ENCODE measurements around the gene SESN3.
"Not testable (repeated sequence)": the region's sequence is repeated elsewhere in the genome, so short reads cannot be mapped to it uniquely, and the experiment has no call there.

SESN3 gene, protein sequence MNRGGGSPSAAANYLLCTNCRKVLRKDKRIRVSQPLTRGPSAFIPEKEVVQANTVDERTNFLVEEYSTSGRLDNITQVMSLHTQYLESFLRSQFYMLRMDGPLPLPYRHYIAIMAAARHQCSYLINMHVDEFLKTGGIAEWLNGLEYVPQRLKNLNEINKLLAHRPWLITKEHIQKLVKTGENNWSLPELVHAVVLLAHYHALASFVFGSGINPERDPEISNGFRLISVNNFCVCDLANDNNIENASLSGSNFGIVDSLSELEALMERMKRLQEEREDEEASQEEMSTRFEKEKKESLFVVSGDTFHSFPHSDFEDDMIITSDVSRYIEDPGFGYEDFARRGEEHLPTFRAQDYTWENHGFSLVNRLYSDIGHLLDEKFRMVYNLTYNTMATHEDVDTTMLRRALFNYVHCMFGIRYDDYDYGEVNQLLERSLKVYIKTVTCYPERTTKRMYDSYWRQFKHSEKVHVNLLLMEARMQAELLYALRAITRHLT

DNA sequence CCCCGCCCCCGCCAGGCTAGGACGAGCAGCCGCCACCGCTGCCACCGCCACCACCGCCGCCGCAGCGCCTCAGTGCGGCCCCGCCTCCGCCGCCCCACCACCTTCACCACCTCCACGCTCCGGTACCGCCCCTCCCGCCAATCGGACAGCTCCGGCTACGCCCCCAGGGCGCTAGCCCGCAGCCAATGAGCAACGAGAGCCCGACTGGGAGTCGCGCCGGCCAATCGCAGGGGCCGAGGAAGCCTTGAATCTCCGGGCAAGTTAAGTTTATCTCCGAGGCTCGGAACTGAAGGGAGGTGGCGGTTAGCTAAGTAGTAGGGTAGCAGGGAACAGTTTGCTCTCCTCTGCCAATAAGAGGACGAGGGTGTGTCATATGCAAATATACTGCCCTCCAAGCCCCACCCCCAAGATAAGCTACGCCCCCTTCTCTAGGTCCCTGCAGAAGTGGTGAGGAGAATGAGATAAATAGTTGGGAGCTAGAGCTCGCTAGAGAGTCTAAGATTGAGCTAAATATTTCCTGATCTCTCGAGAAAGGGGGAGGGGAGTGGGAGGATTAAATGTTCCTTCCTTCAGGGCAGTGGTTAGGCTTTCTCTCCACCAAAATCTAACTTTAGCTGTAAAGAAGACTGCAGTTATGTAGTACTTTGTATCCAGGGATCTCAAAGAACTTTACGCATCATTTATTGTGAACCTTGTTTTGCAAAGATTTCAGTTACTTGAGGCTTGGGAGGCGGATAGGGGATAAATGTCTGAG, at the start of gene SESN3:
Gene SESN3 (minus strand): TSS at position 76 of the 754 bp plus-strand sequence. CDS start 342 bp downstream, outside the sequence.
- in situ Hi-C loops (cut with HindIII; ENCODE audit: low sequenced_read_pairs): no loop called here

DNA sequence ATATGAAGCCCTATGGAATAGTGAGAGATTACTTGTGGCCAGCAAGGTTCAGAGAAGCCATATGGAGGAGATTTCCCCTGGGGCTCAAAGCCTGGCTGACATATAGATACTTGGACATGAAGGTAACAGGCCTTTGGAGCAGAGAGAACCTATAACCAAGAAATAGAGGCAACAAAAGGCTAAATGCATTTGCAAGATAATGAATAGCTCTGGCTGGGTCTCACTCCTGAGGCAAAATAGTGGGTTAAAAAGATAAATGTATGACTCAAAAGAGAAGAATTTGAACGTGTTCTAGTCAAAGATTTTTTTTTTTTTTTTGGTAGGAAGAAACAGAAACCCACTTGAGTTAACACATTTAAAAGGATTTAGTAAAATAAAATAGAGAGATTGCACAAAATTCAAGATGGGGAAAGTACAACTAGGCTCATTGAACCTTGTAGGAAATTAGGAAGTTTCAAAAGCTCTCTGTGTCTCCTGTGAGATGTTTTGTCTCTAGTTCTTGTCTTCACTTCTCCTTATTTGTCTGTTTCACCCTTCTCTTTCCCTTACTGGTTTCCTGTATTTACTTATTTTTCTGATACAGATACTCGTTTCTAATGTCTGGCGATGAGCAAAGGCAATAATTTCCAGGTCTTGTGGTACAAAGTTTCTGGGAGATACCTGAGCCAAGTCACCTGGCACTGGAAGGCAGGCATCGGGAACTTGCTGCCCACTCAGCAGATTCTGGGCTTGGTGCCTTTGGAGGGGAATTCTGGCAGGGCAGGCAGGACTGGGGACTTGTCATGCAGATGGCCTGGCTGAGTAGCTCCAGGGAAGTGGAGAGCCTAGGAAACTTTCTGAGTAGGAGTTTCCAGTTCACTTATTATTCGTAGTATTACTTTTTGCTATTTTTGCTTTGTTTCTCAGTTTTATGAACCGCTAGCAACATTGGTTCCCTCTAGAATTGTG, 49.2 kb upstream of the SESN3 start:
- in situ Hi-C loops (cut with HindIII; ENCODE audit: low sequenced_read_pairs): no loop called here

DNA sequence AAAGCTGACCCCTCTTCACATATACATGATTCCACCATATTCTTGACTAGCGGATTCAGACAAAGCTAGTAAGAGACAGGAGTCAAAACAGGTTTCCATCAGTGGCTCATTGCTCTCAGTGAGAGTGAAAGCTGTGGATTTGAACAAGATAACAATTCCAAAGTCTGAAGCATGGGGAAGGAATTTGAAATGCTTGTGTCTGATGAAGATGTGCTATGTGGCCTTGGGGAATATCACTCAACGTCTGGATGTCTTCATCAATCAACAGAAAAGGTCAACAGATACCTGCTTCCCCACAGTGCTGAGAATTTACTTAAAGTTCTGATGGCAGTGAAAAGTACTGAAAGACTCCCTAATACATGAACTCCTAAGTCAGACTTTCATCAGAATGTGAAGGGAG, 46.9 kb upstream of the SESN3 start:
- in situ Hi-C loops (cut with HindIII; ENCODE audit: low sequenced_read_pairs): no loop called here

DNA sequence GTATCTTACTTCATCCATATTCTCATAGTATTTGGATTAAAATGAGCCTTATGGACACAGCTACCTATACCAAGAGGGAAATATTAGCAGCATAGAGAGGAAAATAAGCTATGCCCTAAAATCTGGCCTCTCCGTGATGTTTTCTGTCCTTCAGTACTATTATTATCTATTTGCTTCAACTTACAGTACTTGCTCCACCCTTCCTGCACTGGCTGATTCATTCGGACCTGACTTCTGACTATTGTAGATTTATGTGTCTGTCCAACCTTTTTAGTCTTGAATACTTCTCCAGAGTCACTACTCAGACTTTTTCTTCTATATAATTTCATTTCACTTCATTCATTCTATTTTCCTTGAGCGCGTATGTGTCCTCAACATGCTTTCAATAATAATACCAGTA, 45.1 kb upstream of the SESN3 start:
- in situ Hi-C loops (cut with HindIII; ENCODE audit: low sequenced_read_pairs): no loop called here

DNA sequence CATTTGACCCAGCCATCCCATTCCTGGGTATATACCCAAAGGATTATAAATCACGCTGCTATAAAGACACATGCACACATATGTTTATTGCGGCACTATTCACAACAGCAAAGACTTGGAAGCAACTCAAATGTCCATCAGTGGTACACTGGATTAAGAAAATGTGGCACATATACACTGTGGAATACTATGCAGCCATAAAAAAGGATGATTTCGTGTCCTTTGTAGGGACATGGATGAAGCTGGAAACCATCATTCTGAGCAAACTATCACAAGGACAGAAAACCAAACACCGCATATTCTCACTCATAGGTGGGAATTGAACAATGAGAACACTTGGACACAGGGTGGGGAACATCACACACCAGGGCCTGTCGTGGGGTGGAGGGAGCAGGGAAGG, 42.6 kb upstream of the SESN3 start:
- in situ Hi-C loops (cut with HindIII; ENCODE audit: low sequenced_read_pairs): not testable (repeated sequence)

DNA sequence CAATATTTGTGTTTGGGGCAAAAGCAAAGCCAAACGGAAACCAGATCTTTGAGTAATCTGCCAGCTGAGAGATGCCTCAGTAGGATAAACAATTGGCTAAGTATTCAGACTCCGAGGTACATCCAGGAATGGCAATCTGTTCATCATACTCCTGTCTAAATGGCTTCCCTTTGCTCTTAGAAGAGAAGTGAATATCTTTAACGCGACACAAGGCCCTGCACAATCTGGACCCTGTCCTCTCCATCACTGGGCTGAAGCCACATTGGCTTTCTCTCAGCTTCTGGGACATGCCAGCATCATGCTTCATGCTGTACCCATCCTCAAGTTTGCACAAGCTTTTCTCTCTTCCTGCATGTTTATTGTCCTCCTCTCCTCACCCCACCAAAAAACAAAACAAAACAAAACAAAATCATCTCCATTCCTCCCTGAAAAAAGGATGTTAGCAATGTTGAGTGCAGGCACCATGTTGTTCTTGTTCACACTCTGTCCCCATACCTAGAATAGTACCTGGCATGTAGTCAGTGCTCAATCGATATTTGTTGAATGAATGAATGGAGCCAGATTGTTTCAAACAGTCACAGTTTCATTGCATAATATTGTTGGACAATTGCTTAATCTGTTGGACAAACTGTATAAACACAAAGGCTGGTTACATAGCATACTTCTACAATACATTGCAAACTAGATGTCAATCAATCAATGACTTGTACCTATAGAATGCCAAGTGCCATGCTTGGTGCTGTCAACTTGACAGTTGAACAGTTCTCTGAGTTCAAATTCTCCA, 38.2 kb upstream of the SESN3 start:
- in situ Hi-C loops (cut with HindIII; ENCODE audit: low sequenced_read_pairs): no loop called here

DNA sequence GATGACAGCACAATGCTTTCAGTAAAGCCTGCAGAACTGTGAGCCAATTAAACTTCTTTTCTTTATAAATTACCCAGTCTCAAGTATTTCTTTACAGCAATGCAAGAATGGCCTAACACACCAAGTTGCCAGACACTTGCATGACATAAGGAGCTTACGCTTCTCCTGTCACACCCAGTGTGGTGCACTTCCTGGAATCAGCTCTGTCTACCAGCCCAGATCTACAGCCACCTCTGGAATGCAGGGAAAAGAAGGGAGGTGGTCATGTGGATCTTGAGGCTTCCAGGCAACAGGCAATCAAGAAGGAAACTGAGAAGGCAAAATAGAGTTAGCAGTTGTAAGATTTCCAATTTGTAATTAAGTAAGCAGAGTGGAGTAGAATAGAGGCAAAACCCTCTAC, 37.4 kb upstream of the SESN3 start:
- in situ Hi-C loops (cut with HindIII; ENCODE audit: low sequenced_read_pairs): no loop called here

DNA sequence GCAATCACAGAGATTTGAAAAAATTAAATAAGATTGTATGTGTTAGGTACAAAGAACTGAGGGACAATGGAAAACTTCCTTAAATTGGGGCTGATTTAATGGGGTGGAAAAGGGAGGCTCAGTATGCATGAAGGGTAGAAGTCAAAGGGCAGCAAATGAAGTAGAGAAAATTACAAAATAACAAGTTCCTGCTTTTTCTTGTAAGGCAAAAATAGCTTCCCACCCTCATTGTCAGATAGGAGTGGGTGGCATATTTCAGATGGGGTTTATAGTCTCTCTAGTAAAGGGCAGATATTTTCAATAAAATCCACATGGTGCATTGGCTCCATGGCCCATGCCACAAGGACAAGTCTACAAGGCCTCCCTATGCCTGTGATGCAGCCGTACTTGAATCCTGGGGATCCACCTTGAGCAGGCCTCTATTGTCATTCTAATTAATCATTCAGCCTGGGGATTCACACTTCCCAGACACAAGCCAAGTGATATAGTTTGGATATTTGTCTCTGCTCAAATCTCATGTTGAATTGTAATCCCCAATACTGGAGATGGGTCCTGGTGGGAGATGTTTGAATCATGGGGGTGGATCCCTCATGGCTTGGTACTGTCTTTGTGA, 36.7 kb upstream of the SESN3 start:
- in situ Hi-C loops (cut with HindIII; ENCODE audit: low sequenced_read_pairs): no loop called here

DNA sequence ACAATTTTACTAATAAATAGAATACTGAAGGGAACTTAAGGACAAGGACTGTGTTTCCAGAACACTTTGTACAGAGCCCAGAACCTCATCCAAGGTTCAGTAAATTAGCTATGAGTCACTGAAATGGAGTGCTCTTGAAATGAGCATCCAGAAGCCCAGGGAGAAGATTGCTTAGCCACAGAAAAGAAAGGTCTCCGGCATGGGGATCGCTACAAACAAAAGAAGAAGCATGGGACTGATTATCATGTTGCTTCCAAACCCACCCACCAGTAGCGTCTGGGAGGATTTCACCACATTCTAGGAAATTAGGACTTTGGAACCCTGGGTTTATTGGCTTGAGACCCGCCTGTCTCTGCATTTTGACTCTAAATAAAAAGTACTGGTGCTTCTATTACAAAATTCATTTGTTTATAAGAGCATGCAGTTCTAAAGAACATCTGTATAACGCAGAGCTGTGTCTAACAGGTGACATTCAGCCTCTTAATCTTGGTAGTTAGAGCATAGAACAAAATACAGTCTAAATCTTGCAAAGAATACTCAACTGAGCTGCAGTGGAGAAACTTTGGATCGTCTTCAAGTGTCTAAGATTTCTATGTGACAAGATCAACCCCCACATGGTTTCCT, 35.9 kb upstream of the SESN3 start:
- in situ Hi-C loops (cut with HindIII; ENCODE audit: low sequenced_read_pairs): no loop called here

DNA sequence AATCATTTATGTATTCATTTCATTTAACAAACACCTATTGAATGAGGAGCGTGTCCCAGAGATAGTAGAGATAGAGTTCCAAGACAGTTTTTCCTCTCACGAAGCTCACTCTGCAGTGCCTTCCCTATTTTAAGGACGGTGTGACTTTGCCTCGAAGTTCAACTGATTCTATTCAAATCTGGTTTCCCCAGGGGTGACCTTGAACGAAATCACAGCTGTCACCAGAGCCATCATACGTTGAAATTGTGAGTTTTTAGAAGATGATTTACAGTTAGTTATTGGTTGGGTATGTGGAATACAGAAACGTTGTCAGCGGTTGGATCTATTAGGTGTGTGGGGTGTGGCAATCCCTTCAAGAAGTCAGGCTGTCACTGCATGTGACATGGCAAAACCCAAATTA, 33.9 kb upstream of the SESN3 start:
- in situ Hi-C loops (cut with HindIII; ENCODE audit: low sequenced_read_pairs): no loop called here

DNA sequence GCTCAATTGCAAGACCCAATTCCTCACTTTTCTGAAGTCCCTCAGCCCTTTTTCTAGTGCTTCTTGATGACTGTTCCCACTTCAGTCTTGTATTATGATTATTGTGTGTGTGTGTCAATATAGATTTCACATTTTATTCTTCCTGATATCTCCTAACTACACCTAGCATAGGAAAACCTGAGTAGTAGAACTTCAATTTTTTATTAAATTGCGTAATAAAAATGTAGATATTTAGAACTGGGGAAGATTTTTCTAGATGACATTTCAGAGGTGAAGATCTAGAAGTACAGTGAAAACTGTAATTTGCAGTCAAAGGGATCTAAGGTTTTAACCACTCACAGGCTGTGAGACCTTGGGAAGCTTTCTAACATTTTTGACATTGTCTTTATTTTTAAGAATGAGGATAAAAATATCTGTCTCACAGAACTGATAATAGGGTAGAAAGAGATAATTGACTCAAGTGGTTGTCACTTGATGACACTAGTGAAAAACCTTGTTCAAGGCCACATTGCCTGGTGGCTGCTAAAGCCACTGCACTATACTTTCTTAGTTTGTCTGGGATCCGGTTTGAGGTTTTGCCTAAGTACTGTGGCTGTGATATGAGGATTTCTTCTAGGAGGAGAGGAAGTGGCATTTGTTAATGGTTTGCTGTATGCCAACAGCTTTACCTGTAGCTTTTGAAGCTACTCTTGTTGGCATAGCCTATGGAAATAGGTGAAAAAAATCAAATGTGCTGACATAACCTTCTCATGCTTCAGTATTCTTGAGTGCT, 32.2 kb upstream of the SESN3 start:
- in situ Hi-C loops (cut with HindIII; ENCODE audit: low sequenced_read_pairs): no loop called here

DNA sequence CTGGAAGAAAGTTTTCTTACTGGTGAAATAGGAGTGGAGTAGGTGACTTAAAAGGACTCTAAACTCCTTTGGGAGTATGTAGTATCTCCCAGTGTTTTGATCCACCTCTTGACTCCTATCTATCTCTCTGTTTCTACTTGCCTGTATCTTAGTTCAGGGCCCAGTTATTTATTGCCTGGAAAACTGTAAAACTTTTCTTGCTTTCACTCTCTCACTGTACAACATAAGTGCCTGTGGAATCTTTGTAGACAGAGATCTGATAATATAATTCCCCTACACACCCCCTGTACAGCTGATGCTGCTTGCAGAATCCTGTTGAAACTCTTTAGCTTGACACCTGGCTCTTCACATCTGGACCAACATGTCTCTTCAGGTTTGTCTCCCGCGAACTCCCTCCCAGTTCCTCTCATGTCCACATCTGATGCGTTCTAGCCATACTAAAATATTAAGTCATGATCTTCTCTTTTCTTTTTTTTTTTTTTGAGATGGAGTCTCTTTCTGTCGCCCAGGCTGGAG, 26.5 kb upstream of the SESN3 start:
- in situ Hi-C loops (cut with HindIII; ENCODE audit: low sequenced_read_pairs): no loop called here

DNA sequence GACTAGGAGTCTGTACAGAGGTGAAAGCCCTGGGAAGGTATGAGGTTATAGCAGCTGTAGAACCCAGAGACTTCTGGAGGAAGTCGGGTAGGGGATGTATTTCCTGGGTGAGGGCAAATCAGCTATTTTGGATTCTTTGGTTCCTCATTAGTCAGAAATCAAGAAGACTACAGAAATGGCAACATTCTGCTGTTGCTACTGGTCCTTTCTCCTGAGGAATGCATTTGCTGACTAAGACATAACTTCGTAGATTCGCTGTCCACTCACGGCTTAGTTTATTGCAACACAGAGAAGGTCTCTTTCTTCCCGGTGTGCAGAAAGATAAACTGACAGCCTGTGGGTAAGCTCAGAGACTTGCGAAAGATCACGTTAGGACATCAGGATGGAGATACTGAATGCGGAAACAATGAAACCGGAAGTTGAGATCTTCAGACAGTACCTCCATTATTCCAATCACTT, 25.3 kb upstream of the SESN3 start:
- in situ Hi-C loops (cut with HindIII; ENCODE audit: low sequenced_read_pairs): no loop called here

DNA sequence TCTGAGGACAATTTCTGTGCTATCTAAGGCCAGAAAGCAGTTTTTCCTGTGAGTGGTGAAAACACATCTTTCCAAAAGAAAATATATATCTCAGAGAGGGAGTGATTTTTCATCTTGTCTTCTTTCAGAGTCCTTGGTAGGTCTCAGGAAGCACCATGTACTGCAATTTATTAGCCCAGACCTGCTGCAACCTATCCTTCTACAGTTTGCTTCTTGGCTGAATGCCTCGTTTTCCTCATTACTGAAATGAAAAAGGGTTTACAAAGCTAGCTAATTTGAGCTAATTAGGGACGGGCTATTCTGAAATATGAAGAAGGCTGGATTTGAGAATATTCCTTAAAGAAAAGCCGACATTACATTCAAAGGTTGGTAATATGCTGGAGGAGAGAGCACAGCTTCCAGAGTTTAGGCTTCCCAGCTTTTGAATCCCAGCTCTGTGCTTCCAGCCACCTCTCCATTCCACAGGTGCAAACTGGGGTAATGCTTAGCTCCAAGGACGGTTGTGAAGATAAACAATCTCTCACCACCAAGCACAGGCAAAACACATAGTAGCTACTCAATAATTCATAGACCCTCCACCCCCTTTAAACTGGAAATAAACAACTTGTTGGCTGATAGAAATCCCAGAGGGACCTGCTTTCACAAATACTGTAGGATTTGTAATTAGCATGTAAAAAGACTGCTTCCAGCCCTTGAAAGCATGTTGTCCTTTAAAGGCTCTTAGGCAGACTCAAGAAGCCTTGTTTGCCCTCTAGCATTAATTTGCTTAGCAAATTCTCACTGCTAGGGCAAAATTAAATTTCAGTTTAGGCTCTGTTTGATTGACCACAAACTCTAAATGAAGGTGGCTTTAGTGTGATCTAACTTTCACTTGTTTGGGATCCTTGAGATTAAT, 24.5 kb upstream of the SESN3 start:
- in situ Hi-C loops (cut with HindIII; ENCODE audit: low sequenced_read_pairs): no loop called here

DNA sequence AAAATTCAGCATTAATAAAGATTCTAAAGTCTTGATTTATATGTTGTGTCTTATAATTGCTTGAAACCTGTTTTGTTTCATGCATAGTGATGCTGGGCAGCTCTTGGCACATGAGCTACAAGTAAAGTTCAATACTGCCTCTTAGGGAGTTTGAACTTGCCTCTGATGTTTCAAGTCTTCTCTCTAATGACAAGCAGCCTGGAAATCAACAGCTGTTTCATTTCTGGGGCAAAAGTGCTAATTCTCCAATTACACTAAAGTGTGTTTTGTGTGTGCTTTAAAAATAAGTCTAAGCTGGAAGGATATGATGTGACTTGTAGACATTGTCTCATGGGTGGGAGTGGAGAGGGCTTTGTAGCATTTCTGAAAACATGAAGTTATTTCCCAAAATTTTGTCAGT, 23.7 kb upstream of the SESN3 start:
- in situ Hi-C loops (cut with HindIII; ENCODE audit: low sequenced_read_pairs): no loop called here

DNA sequence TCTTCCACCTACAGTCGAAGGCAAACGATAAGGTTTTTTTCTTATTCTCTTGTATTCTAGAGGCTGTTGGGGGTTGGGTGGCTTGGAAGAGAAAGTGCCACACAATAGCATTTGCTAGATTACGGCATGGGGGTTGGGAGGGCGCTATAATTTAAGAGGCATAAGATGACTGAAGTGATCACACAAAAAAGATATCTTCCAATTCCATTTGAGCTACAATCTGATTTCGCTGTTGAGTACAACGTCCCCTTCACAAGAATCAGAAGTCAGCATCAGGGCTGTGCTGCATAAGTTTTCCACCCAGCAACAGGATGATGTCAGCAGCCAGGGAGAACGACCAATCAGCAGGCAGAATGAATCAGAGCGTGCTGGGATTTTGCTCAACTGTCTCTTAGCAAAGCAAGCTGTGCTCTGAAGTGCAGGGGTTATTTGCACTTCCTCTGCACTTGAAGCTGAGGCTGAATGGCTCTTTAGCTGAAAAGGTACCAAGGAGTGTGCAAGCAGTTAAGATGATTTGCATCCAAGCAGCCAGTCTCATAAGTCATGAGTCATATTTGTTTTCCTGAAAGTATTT, 23.2 kb upstream of the SESN3 start:
- in situ Hi-C loops (cut with HindIII; ENCODE audit: low sequenced_read_pairs): no loop called here

DNA sequence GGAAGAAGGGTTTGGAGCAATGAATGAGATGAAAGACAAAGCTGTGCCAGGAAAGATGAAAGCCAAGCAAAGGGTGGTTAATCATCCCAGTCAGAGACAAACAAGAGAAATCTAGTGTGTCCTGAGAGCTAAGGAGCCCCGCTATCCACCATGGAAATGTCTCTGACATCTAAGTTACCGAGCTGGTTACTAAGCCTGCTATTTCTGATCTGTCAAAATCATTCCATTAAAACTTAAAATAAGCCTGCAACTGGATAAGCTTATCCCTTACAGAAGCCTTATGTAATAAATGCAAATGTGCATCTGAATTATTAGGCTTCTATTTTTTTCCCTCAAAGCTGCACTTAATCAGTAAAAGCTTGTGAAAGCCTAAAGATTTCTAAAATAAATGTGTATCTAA, 22.1 kb upstream of the SESN3 start:
- in situ Hi-C loops (cut with HindIII; ENCODE audit: low sequenced_read_pairs): no loop called here
